Measurements from ENCODE around the gene ADH1B. TPM values are rescaled to one million over a fixed set of nuclear protein-coding genes. Genes with fewer than 3 reads are reported as not detected.
"Not testable (repeated sequence)": the region's sequence is repeated elsewhere in the genome, so short reads cannot be mapped to it uniquely, and the experiment has no call there.

The ADH1B gene
- total RNA-seq, 1 donor from 2014 or later = not detected

DNA sequence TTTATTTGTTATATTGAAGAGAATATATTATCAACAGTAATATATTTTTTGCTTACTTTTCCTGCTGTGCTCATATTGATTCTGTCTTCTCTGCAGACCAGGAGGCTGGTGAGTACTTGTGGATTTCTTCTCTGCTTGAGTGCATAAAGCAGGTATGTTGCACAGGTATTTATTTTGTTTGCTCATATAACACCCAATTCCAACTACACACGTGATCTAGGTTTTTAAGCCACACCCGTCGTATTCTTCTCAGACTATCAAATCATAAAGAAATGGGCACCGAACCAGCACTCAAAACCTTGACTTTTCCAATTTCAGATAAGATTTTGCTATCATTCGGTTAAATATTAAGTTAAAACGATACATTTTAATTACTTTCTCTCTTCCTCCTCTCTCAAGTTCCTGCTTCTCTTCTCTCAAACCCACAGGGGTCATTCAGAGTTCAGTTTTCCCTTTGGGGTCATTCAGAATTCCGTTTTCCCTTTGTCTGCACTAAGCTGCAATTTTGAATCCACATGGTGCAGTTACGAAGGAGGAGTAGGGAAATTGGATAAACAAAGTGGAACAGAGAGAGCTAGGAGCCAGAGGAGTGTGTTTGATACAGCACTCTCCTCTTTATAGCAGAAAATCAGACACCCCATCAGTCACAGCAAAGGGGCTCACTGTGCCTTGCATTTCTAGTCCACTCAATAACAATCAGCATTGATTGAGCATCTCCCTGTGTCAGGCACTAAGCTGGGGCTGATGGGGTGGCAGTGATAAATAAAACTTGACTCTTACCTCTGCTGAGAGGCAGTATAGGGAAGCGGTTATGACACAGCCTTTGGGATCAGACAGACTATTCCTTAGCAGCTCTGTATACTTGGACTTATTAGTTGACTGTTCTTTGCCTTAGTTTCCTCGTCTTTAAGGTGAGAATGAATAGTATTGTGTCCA, 31.7 kb upstream of the ADH1B start, which contains the start of gene ADH1C:
TSS of gene ADH1C (minus strand) at position 145 of the 936 bp plus-strand sequence. CDS start at position 74, 71 bp downstream.
- Histone ChIP-seq H3K4me1 (ENCODE audit: insufficient read depth, low read length) (no peaks in the 10 kb centered on the region), H3K36me3 (ENCODE audit: insufficient read depth, low read length) (no peaks in the 10 kb centered on the region), H3K27me3 (ENCODE audit: insufficient read depth, low read length) (no peaks in the 10 kb centered on the region), H3K9me3 (ENCODE audit: insufficient read depth, low read depth, low read length) (peaks cover 5% of the 10 kb centered on the region), H3K9ac (ENCODE audit: low read length) (no peak within 1 kb of the TSS), H3K27ac (ENCODE audit: low read depth, low read length) (no peak within 1 kb of the TSS), H2AFZ (ENCODE audit: low read depth, low read length) (no peak within 1 kb of the TSS), H3K79me2 (ENCODE audit: insufficient read depth, low read length) (no peaks in the 10 kb centered on the region), H4K20me1 (ENCODE audit: insufficient read depth, low read length) (no peaks in the 10 kb centered on the region), H3K4me3 (ENCODE audit: insufficient read depth, low read depth, low read length) (no peak within 1 kb of the TSS), H3K4me2 (ENCODE audit: low read length) (no peak within 1 kb of the TSS)
- Mint-ChIP-seq H3K27me3 (ENCODE audit: low read depth, unreplicated experiment) (no peaks in the 10 kb centered on the region), H3K27ac (ENCODE audit: unreplicated experiment) (no peak within 1 kb of the TSS), H3K36me3 (ENCODE audit: low read depth, unreplicated experiment) (no peaks in the 10 kb centered on the region), H3K9me3 (ENCODE audit: unreplicated experiment) (no peaks in the 10 kb centered on the region), H3K4me1 (ENCODE audit: low read depth, unreplicated experiment) (no peaks in the 10 kb centered on the region), H3K4me3 (ENCODE audit: unreplicated experiment) (no peak within 1 kb of the TSS)
- no peak for DNase-seq (ENCODE audit: low read depth)
- TF ChIP-seq, protein P1, sequence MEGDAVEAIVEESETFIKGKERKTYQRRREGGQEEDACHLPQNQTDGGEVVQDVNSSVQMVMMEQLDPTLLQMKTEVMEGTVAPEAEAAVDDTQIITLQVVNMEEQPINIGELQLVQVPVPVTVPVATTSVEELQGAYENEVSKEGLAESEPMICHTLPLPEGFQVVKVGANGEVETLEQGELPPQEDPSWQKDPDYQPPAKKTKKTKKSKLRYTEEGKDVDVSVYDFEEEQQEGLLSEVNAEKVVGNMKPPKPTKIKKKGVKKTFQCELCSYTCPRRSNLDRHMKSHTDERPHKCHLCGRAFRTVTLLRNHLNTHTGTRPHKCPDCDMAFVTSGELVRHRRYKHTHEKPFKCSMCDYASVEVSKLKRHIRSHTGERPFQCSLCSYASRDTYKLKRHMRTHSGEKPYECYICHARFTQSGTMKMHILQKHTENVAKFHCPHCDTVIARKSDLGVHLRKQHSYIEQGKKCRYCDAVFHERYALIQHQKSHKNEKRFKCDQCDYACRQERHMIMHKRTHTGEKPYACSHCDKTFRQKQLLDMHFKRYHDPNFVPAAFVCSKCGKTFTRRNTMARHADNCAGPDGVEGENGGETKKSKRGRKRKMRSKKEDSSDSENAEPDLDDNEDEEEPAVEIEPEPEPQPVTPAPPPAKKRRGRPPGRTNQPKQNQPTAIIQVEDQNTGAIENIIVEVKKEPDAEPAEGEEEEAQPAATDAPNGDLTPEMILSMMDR (IDR thresholded peaks at IDR 0.05; ENCODE audit: insufficient read depth, low read depth, low read length) = no peak
- no peak for TF ChIP-seq EZH2 (IDR thresholded peaks at IDR 0.05; ENCODE audit: insufficient read depth, low read length)
- no peak for FAIRE-seq

DNA sequence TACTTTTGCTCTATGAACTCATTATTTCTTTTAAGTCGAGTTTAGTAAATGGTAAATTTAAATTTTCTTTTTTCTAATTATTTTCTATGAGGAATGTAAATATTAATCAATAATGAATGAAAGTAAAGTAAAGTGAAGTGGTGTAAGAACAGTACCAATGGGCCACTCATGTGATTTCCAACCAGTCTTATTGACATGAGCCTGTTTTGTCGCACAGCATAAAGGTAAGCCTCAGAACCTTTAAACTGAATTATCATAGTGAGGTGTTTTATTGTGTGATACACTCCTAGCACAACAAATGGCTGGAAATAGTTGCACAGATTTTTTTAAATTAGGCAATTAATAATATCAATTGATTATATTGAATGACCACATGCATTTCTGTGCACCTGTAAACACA, 30.3 kb upstream of the ADH1B start:
- no peaks in the 10 kb centered on the region for H3K79me2 ChIP-seq (ENCODE audit: insufficient read depth, low read length)
- no peak overlapping the region for H3K27ac ChIP-seq (ENCODE audit: low read depth, low read length)
- H4K20me1 ChIP-seq (ENCODE audit: insufficient read depth, low read length) = no peaks in the 10 kb centered on the region
- H2AFZ ChIP-seq (ENCODE audit: low read depth, low read length) = no peak overlapping the region
- H3K36me3 ChIP-seq (ENCODE audit: insufficient read depth, low read length) = no peaks in the 10 kb centered on the region
- TF ChIP-seq, protein P1 (IDR thresholded peaks at IDR 0.05; ENCODE audit: insufficient read depth, low read depth, low read length) = no peak
- TF ChIP-seq EZH2 (IDR thresholded peaks at IDR 0.05; ENCODE audit: insufficient read depth, low read length) = no peak
- H3K27ac Mint-ChIP-seq (ENCODE audit: unreplicated experiment) = no peak overlapping the region
- FAIRE-seq = no peak
- no peaks in the 10 kb centered on the region for H3K27me3 Mint-ChIP-seq (ENCODE audit: low read depth, unreplicated experiment)
- H3K9me3 Mint-ChIP-seq (ENCODE audit: unreplicated experiment) = no peaks in the 10 kb centered on the region
- H3K4me3 ChIP-seq (ENCODE audit: insufficient read depth, low read depth, low read length) = no peak overlapping the region
- no peak overlapping the region for H3K4me3 Mint-ChIP-seq (ENCODE audit: unreplicated experiment)
- no peaks in the 10 kb centered on the region for H3K27me3 ChIP-seq (ENCODE audit: insufficient read depth, low read length)
- no peak overlapping the region for H3K4me2 ChIP-seq (ENCODE audit: low read length)
- no peak for DNase-seq (ENCODE audit: low read depth)
- H3K4me1 ChIP-seq (ENCODE audit: insufficient read depth, low read length) = no peaks in the 10 kb centered on the region
- H3K36me3 Mint-ChIP-seq (ENCODE audit: low read depth, unreplicated experiment) = no peaks in the 10 kb centered on the region
- H3K9ac ChIP-seq (ENCODE audit: low read length) = no peak overlapping the region
- no peaks in the 10 kb centered on the region for H3K4me1 Mint-ChIP-seq (ENCODE audit: low read depth, unreplicated experiment)
- H3K9me3 ChIP-seq (ENCODE audit: insufficient read depth, low read depth, low read length) = peaks cover 5% of the 10 kb centered on the region

DNA sequence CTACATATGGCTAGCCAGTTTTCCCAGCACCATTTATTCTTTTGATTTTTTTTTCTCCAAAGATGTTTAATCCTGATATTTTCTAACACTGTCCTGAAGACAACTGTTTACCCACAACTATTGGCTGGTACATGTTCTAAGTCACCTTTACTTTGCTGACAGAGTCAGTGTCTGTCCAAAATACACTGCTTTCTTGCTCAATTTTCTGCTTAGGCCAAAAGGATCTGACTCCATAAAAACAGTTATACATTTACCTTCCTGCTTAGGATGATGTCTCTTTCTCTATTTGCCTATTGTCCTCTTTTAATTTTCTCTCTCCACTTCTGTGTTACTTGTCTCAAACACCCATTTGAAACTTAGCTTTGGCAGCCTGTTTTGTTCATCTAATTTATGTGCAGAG, 28.1 kb upstream of the ADH1B start:
- Mint-ChIP-seq H3K9me3 (ENCODE audit: unreplicated experiment) (no peaks in the 10 kb centered on the region), H3K4me3 (ENCODE audit: unreplicated experiment) (no peak overlapping the region), H3K27ac (ENCODE audit: unreplicated experiment) (no peak overlapping the region), H3K4me1 (ENCODE audit: low read depth, unreplicated experiment) (no peaks in the 10 kb centered on the region), H3K27me3 (ENCODE audit: low read depth, unreplicated experiment) (no peaks in the 10 kb centered on the region), H3K36me3 (ENCODE audit: low read depth, unreplicated experiment) (no peaks in the 10 kb centered on the region)
- Histone ChIP-seq H3K9me3 (ENCODE audit: insufficient read depth, low read depth, low read length) (peaks cover 5% of the 10 kb centered on the region), H3K9ac (ENCODE audit: low read length) (no peak overlapping the region), H3K4me1 (ENCODE audit: insufficient read depth, low read length) (no peaks in the 10 kb centered on the region), H3K27ac (ENCODE audit: low read depth, low read length) (no peak overlapping the region), H4K20me1 (ENCODE audit: insufficient read depth, low read length) (no peaks in the 10 kb centered on the region), H3K4me2 (ENCODE audit: low read length) (no peak overlapping the region), H3K27me3 (ENCODE audit: insufficient read depth, low read length) (no peaks in the 10 kb centered on the region), H3K4me3 (ENCODE audit: insufficient read depth, low read depth, low read length) (no peak overlapping the region), H3K36me3 (ENCODE audit: insufficient read depth, low read length) (no peaks in the 10 kb centered on the region), H3K79me2 (ENCODE audit: insufficient read depth, low read length) (no peaks in the 10 kb centered on the region), H2AFZ (ENCODE audit: low read depth, low read length) (no peak overlapping the region)
- TF ChIP-seq, protein P1 (IDR thresholded peaks at IDR 0.05; ENCODE audit: insufficient read depth, low read depth, low read length) = no peak
- no peak for DNase-seq (ENCODE audit: low read depth)
- FAIRE-seq = no peak

DNA sequence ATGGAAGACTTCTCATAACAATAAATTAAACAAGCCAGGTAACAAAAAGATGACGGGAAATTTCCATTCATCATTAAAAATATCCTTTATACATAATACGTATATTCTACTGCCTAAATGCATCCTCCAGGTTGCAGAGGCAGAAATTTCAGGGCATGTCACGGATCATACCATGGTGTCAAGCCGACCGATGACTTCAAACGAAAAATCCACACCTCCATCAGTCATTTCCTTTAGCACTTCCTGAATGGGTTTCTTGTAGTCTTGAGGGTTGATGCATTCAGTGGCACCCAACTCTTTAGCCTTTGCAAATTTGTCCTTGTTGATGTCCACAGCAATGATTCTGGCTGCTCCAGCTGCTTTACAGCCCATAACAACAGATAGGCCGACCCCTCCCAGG, 21.4 kb upstream of the ADH1B start:
- not testable (repeated sequence) for H2AFZ ChIP-seq (ENCODE audit: low read depth, low read length); H3K4me3 ChIP-seq (ENCODE audit: insufficient read depth, low read depth, low read length); H3K27me3 ChIP-seq (ENCODE audit: insufficient read depth, low read length); H3K9me3 Mint-ChIP-seq (ENCODE audit: unreplicated experiment); H3K9ac ChIP-seq (ENCODE audit: low read length); H4K20me1 ChIP-seq (ENCODE audit: insufficient read depth, low read length); H3K4me3 Mint-ChIP-seq (ENCODE audit: unreplicated experiment); H3K79me2 ChIP-seq (ENCODE audit: insufficient read depth, low read length); H3K27me3 Mint-ChIP-seq (ENCODE audit: low read depth, unreplicated experiment); DNase-seq (ENCODE audit: low read depth); H3K4me1 ChIP-seq (ENCODE audit: insufficient read depth, low read length); H3K36me3 Mint-ChIP-seq (ENCODE audit: low read depth, unreplicated experiment); H3K9me3 ChIP-seq (ENCODE audit: insufficient read depth, low read depth, low read length); H3K4me2 ChIP-seq (ENCODE audit: low read length); H3K27ac Mint-ChIP-seq (ENCODE audit: unreplicated experiment); H3K36me3 ChIP-seq (ENCODE audit: insufficient read depth, low read length); FAIRE-seq; H3K4me1 Mint-ChIP-seq (ENCODE audit: low read depth, unreplicated experiment); H3K27ac ChIP-seq (ENCODE audit: low read depth, low read length)

Data from astrocyte (in vitro differentiated cells and primary cell).